SK-N-SH (cell line): Measurements from ENCODE around the gene ZNF697. TPM values are rescaled to one million over a fixed set of nuclear protein-coding genes. Genes with fewer than 3 reads are reported as not detected.

Experiments
- CTCF ChIA-PET: fragments of 300-600, 350-600 bp; formaldehyde crosslinking; extraction: SDS; loops from one replicate; lab custom pipeline; 2021; lab: Yijun Ruan, JAX
- POLR2A ChIA-PET: fragments of 350-600 bp; sonication (Branson Sonifier 250); formaldehyde crosslinking; extraction: SDS; loops from one replicate; lab custom pipeline; 2020; ENCODE audit warnings: antibody characterized with exemption, inconsistent platforms; lab: Yijun Ruan, JAX
- DNase-seq: peaks from one replicate; pipeline ENCODE4 v3.0.0; 2012
- H2AFZ ChIP-seq: fragments of 200-600 bp; sonication (generic); 2 replicates; pipeline ENCODE4 v1.8.1; 2016; ENCODE audit warnings: antibody characterized with exemption, mild to moderate bottlenecking, low read depth
- H3F3A ChIP-seq: fragments of 200-600 bp; sonication (generic); replicated peaks from 2 replicates; pipeline ENCODE3; 2016; ENCODE audit warnings: antibody characterized with exemption, mild to moderate bottlenecking; ENCODE audit not compliant: insufficient read depth
- H3K27ac ChIP-seq, 2 experiments: fragments of 200-500 bp in 1 of 2; fragments of 200-600 bp in 1 of 2; sonication (Bioruptor generic) in 1 of 2; sonication (generic), shearing (Covaris generic) in 1 of 2; 2 replicates each; pipeline versions ENCODE4 v1.5.1 to v1.6.1; 2014 to 2016; ENCODE audit warnings: low read depth in 2 of 2, inconsistent platforms in 1 of 2, low read length in 1 of 2, mild to moderate bottlenecking in 1 of 2, mixed read lengths in 1 of 2
- H3K27me3 ChIP-seq: fragments of 200-600 bp; sonication (generic), shearing (Covaris generic); 2 replicates; pipeline ENCODE4 v1.6.1; 2016; ENCODE audit warnings: mixed run types; ENCODE audit not compliant: insufficient read depth
- H3K36me3 ChIP-seq, 2 experiments: fragments of 200-500 bp in 1 of 2; fragments of 200-600 bp in 1 of 2; sonication (Bioruptor generic) in 1 of 2; sonication (generic) in 1 of 2; replicated peaks in 1 of 2; 2 replicates each; pipeline versions ENCODE3 to v1.5.1; 2014 to 2016; ENCODE audit warnings: low read length in 1 of 2, mild to moderate bottlenecking in 1 of 2; ENCODE audit not compliant: insufficient read depth in 2 of 2, control insufficient read depth in 1 of 2
- H3K4me1 ChIP-seq, 2 experiments: fragments of 200-500 bp in 1 of 2; fragments of 200-600 bp in 1 of 2; sonication (Bioruptor generic) in 1 of 2; sonication (generic), shearing (Covaris generic) in 1 of 2; 2 replicates each; pipeline versions ENCODE4 v1.5.1 to v1.6.1; 2014 to 2016; ENCODE audit warnings: low read depth in 1 of 2, low read length in 1 of 2, mixed run types in 1 of 2; ENCODE audit not compliant: insufficient read depth in 2 of 2, control insufficient read depth in 1 of 2
- H3K4me2 ChIP-seq: fragments of 200-600 bp; sonication (generic), shearing (Covaris generic); 2 replicates; pipeline ENCODE4 v1.6.1; 2017; ENCODE audit warnings: mixed run types
- H3K4me3 ChIP-seq, 2 experiments: fragments of 200-500 bp in 1 of 2; fragments of 200-600 bp in 1 of 2; sonication (Bioruptor generic) in 1 of 2; sonication (generic), shearing (Covaris generic) in 1 of 2; 2 replicates each; pipeline versions ENCODE4 v1.5.1 to v1.8.1; 2014 to 2016; ENCODE audit warnings: low read depth in 2 of 2, inconsistent platforms in 1 of 2, low read length in 1 of 2, mild to moderate bottlenecking in 1 of 2, mixed read lengths in 1 of 2, moderate library complexity in 1 of 2
- H3K79me2 ChIP-seq: fragments of 200-600 bp; sonication (generic); 2 replicates; pipeline ENCODE4 v1.8.1; 2017; ENCODE audit warnings: mild to moderate bottlenecking; ENCODE audit not compliant: insufficient read depth
- H3K9ac ChIP-seq: fragments of 200-600 bp; sonication (generic); 2 replicates; pipeline ENCODE4 v1.6.1; 2017; ENCODE audit warnings: mixed run types
- H3K9me2 ChIP-seq: fragments of 200-600 bp; sonication (generic); 2 replicates; pipeline ENCODE4 v1.6.1; 2017; ENCODE audit warnings: mixed run types
- H3K9me3 ChIP-seq: fragments of 200-600 bp; sonication (generic); 2 replicates; pipeline ENCODE4 v1.6.1; 2017; ENCODE audit warnings: mixed run types, mild to moderate bottlenecking, moderate library complexity
- H4K20me1 ChIP-seq: fragments of 200-600 bp; sonication (generic); 2 replicates; pipeline ENCODE4 v1.6.1; 2017; ENCODE audit warnings: mild to moderate bottlenecking, mixed run types; ENCODE audit not compliant: insufficient read depth
- CHD2 ChIP-seq: fragments of 150-350 bp; IDR thresholded peaks from 2 replicates; pipeline ENCODE4 v1.6.1; 2018; ENCODE audit warnings: low read length; ENCODE audit not compliant: partially characterized antibody
- ELF1 ChIP-seq: IDR thresholded peaks from 2 replicates; pipeline ENCODE4 v1.4.0; 2012
- EP300 ChIP-seq, 2 experiments: IDR thresholded peaks; 2 replicates each; pipeline versions ENCODE4 v1.4.0 to v1.6.1; 2012; ENCODE audit warnings: borderline replicate concordance in 1 of 2, low read depth in 1 of 2, low read length in 1 of 2
- GATA2 ChIP-seq: sonication (generic); formaldehyde crosslinking; IDR thresholded peaks from 2 replicates; pipeline ENCODE4 v1.5.0; 2020; ENCODE audit warnings: mild to moderate bottlenecking, missing genetic modification reagents
- IRF3 ChIP-seq: fragments of 150-350 bp; IDR thresholded peaks from 2 replicates; pipeline ENCODE4 v1.6.1; 2016; ENCODE audit warnings: mild to moderate bottlenecking, low read depth, low read length
- MEF2A ChIP-seq: IDR thresholded peaks from 2 replicates; pipeline ENCODE4 v1.4.0; 2012; ENCODE audit warnings: low read depth, borderline replicate concordance
- NFIC ChIP-seq: IDR thresholded peaks from 2 replicates; pipeline ENCODE4 v1.4.0; 2012; ENCODE audit warnings: borderline replicate concordance
- PBX3 ChIP-seq: IDR thresholded peaks from 2 replicates; pipeline ENCODE4; 2012
- RAD21 ChIP-seq: IDR thresholded peaks from 2 replicates; pipeline ENCODE4 v1.6.1; 2012; ENCODE audit warnings: mild to moderate bottlenecking, low read length
- REST ChIP-seq: IDR thresholded peaks from 2 replicates; pipeline ENCODE4 v1.6.1; 2012; ENCODE audit warnings: mild to moderate bottlenecking, low read depth, low read length, moderate library complexity
- RXRA ChIP-seq: IDR thresholded peaks from 2 replicates; pipeline ENCODE4 v1.4.0; 2012; ENCODE audit warnings: low read depth, mild to moderate bottlenecking, borderline replicate concordance
- SIN3A ChIP-seq: IDR thresholded peaks from 2 replicates; pipeline ENCODE4 v1.6.1; 2012; ENCODE audit warnings: low read depth, mild to moderate bottlenecking, low read length, moderate library complexity, borderline replicate concordance
- TEAD4 ChIP-seq: IDR thresholded peaks from 2 replicates; pipeline ENCODE4 v1.4.0; 2012; ENCODE audit warnings: mild to moderate bottlenecking, borderline replicate concordance; ENCODE audit not compliant: insufficient read depth
- USF2 ChIP-seq: fragments of 150-350 bp; IDR thresholded peaks from 2 replicates; pipeline ENCODE4 v1.6.1; 2017; ENCODE audit warnings: antibody characterized with exemption, low read length, low read depth, borderline replicate concordance
- WGBS: methylation state at CpG from one replicate; pipeline ENCODE4 v1.1.6; 2017; ENCODE audit warnings: low lambda C conversion rate; 5-methylcytosine and 5-hydroxymethylcytosine counted together
- polyA plus RNA-seq, 3 experiments: library from polyadenylated mRNA; depleted of rRNA; stranded (reverse); fragments of >200 nt; gene quantifications; 2 replicates each; pipeline ENCODE4 v1.2.3, GENCODE V29; 2012

Gene ZNF697
- polyA plus RNA-seq, 1 of the 3 experiments (the other 2 are of a cell fraction) = 3.4 TPM

GRCh38 chr1:119602169-119602568 lies 45.9 kb downstream of the ZNF697 start:
- WGBS = 46% methylated on average over 2 of the region's 2 CpGs
- POLR2A ChIA-PET = no interaction called here

DNA sequence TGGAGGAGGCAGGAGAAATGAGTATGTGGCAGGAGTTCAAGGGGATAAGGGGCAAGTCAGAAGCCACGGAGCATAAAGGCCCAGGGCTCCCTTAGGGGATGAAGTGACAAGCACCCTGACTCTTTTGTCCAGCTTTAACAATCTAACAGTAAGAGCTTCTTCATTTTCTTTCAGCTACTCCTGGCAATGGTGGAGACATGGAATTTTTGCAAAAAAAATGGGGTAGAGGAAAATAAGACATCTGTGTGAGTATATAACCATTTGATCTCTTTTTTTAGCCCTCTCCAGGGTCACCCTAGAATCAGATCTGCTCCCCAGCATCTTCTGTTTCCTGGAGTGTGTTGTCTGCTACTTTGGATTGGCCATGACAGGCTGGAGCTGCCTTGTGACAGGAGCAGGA lies 47.1 kb downstream of the ZNF697 start:
- POLR2A ChIA-PET = no interaction called here
- Histone ChIP-seq H3K27ac (no peak overlapping the region), H3K4me2 (no peak overlapping the region), H3K9me3 (no peaks in the 10 kb centered on the region), H3K79me2 (no peaks in the 10 kb centered on the region), H3K4me3 (no peak overlapping the region), H3K9me2 (no peaks in the 10 kb centered on the region), H3K4me1 (peaks cover 0 to 9% of the 10 kb centered on the region in 2 experiments; a peak in 2 of 4 replicates), H4K20me1 (no peaks in the 10 kb centered on the region), H3K36me3 (no peaks in the 10 kb centered on the region), H3K9ac (no peak overlapping the region), H2AFZ (no peak overlapping the region), H3K27me3 (no peaks in the 10 kb centered on the region), H3F3A (no peaks in the 10 kb centered on the region)
- DNase-seq = no peak
- TF ChIP-seq REST (no peak), MEF2A (no peak), RAD21 (no peak), ELF1 (no peak), NFIC (no peak)
- CTCF ChIA-PET = interaction anchor here (1.2 to 1.9 kb wide), 5 partner anchors 10 to 16 kb away, joined by 3 to 8 read pairs (median 4); no protein-coding TSS in a partner anchor
- WGBS = 27% methylated on average over 1 of the region's 1 CpG

More at GRCh38 chr1:119602169-119602568, 45.9 kb downstream of the ZNF697 start:
- no peak overlapping the region for H3K4me2 ChIP-seq
- peaks cover 0 to 9% of the 10 kb centered on the region in 2 experiments; a peak in 2 of 4 replicates for H3K4me1 ChIP-seq
- H3K9me3 ChIP-seq = no peaks in the 10 kb centered on the region
- no peaks in the 10 kb centered on the region for H3K27me3 ChIP-seq
- TF ChIP-seq CHD2 = no peak
- H3K79me2 ChIP-seq = no peaks in the 10 kb centered on the region
- H3K36me3 ChIP-seq = no peaks in the 10 kb centered on the region
- H3K9ac ChIP-seq = no peak overlapping the region
- no peak overlapping the region for H3K4me3 ChIP-seq
- no peaks in the 10 kb centered on the region for H4K20me1 ChIP-seq
- CTCF ChIA-PET = interaction anchor here (1.3 to 1.6 kb wide), 2 partner anchors 9 to 10 kb away, joined by 4 read pairs; no protein-coding TSS in a partner anchor
- no peaks in the 10 kb centered on the region for H3F3A ChIP-seq
- DNase-seq = no peak
- no peak overlapping the region for H3K27ac ChIP-seq
- no peaks in the 10 kb centered on the region for H3K9me2 ChIP-seq
- no peak overlapping the region for H2AFZ ChIP-seq

DNA sequence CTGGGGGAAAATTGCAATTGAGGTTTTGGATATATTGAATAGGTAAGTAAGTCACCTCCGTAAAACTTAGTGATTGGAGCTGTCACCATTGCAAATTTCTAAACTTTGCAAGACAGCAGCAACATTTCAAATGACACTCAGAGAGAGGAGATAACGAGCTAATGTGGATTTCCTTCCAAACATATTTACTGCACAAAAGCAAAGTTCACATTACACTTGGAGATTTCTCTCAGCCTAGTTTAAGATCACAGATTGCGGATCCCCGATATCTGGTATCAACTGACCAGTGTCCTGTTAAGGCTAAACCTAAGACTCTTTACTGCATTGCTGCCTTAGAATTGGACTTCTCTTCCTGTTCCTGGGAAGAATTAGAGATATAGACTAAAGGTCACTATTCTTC lies 47.5 kb downstream of the ZNF697 start:
- no peak overlapping the region for H3K9ac ChIP-seq
- peaks cover 0 to 9% of the 10 kb centered on the region in 2 experiments; a peak in 2 of 4 replicates for H3K4me1 ChIP-seq
- no peak overlapping the region for H2AFZ ChIP-seq
- ChIA-PET POLR2A (no interaction called here), CTCF (interaction anchor here (0.9 to 1.9 kb wide), 4 partner anchors 11 to 16 kb away, joined by 3 to 8 read pairs (median 4); no protein-coding TSS in a partner anchor)
- no peaks in the 10 kb centered on the region for H3K27me3 ChIP-seq
- no peak overlapping the region for H3K4me3 ChIP-seq
- no peaks in the 10 kb centered on the region for H4K20me1 ChIP-seq
- no peak overlapping the region for H3K27ac ChIP-seq
- 82% methylated on average over 4 of the region's 4 CpGs for WGBS
- DNase-seq = no peak
- H3K9me3 ChIP-seq = no peaks in the 10 kb centered on the region
- H3F3A ChIP-seq = no peaks in the 10 kb centered on the region
- no peaks in the 10 kb centered on the region for H3K9me2 ChIP-seq
- no peak overlapping the region for H3K4me2 ChIP-seq
- no peaks in the 10 kb centered on the region for H3K36me3 ChIP-seq
- H3K79me2 ChIP-seq = no peaks in the 10 kb centered on the region
- no peak for TF ChIP-seq TEAD4
- no peak for TF ChIP-seq EP300 (IDR thresholded peaks at IDR 0.05; ENCODE audit: borderline replicate concordance in 1 of 2, low read depth in 1 of 2, low read length in 1 of 2)
- TF ChIP-seq RXRA = no peak
- TF ChIP-seq GATA2 (CRISPR knock-in tag) = no peak
- TF ChIP-seq USF2 = no peak
- TF ChIP-seq SIN3A = no peak
- TF ChIP-seq IRF3 = no peak
- no peak for TF ChIP-seq NFIC
- TF ChIP-seq PBX3 = no peak
- TF ChIP-seq ELF1 = no peak
